Measurements from ENCODE around the gene ATP13A5.

Gene ATP13A5, protein sequence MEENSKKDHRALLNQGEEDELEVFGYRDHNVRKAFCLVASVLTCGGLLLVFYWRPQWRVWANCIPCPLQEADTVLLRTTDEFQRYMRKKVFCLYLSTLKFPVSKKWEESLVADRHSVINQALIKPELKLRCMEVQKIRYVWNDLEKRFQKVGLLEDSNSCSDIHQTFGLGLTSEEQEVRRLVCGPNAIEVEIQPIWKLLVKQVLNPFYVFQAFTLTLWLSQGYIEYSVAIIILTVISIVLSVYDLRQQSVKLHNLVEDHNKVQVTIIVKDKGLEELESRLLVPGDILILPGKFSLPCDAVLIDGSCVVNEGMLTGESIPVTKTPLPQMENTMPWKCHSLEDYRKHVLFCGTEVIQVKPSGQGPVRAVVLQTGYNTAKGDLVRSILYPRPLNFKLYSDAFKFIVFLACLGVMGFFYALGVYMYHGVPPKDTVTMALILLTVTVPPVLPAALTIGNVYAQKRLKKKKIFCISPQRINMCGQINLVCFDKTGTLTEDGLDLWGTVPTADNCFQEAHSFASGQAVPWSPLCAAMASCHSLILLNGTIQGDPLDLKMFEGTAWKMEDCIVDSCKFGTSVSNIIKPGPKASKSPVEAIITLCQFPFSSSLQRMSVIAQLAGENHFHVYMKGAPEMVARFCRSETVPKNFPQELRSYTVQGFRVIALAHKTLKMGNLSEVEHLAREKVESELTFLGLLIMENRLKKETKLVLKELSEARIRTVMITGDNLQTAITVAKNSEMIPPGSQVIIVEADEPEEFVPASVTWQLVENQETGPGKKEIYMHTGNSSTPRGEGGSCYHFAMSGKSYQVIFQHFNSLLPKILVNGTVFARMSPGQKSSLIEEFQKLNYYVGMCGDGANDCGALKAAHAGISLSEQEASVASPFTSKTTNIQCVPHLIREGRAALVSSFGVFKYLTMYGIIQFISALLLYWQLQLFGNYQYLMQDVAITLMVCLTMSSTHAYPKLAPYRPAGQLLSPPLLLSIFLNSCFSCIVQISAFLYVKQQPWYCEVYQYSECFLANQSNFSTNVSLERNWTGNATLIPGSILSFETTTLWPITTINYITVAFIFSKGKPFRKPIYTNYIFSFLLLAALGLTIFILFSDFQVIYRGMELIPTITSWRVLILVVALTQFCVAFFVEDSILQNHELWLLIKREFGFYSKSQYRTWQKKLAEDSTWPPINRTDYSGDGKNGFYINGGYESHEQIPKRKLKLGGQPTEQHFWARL

DNA sequence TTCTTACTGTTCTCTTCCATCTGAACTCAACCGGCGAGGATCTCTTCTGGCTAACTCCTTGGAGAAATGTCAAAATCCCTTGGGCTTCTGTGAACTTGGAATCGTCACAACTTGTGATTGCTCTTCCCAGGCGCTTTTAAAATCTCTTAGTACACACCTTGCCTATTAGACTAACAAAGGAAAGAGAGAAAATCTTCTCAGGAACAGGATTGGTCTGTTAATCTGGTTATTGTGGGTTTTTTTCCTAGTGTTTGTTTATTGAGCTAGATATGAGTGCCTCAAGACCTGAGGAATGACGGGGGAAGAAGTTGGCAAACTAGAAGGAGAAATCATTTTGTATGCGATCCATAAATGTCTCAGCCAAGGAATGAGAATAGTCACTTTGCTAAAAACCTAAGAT lies at the start of gene ATP13A5:
Gene ATP13A5 (minus strand): TSS at position 48 of the 400 bp plus-strand sequence. CDS start 28 bp downstream, at position 20.
- DNase-seq, result no peak

DNA sequence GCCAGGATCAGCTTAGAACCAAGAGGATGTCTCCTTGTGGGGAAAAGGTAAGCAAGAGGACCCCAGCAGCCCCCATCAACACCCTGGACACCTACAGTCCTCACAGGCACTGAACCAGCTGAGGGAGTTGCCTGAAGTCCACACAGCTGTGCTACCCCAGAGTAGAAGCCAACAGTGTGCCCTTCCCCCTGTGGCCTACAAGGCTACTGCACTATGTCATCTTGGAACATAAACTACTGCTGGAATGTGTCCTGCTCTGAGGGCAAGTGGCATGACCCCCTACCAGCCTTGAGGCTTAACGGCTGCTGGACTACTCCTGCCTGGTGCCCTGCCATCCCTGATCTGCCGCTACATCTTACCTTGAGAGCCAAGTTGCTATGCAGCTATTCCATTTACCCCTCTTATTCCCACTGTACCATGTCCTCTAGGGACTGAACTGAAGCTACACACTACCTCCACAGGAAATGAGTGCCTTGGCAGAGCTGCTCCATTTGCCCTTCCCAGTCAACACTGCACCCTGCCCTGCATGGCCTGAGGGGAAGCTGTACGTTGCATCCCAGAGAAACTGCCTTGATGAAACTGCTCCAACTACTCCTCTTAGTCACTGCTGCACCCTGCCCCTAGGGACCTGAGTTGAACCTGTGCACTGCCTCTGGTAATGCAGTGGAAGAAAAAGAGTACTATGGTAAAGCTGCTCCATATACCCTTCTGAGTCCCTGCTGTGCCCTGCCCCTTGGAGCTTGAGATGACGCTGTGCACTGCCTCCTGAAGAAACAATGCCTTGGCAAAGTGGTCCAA lies 40.2 kb upstream of the ATP13A5 start:
- DNase-seq, result no peak

DNA sequence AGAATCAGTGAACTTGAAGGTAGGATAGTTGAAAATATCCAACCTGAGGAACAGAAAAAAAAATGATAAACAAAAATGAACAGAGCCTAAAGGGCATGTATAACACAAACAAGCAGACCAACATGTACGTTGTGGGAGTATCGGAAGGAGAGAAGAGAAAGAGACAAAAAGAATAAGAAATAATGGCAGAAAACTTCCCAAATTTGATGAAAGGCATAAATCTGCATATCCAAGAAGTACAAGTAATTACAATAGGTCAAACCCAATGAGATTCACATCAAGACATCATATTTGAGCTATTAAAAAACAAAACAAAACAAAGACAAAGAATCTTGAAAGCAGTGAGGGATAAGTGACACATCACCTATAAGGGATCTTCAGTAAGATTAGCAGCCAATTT lies 38.1 kb upstream of the ATP13A5 start:
- DNase-seq, result no peak

DNA sequence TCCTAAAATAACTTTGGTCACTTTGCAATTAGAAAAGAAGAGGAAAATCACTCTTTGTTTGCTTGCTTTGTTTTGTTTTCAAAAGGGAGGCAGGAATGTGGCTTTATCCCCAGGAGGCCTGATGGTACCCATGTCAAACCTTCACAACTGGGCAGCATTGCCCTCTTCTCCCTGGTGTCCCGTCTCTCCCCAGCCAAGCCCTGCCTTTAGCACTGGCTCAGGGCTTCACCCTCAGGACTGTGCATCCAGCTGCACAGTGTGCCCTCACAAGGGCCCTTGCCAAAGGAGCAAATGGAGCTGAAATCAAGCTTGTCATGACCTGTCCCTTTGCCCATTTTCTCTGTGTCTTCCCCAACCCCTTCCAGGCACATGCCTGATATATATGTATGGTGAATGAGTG lies 29.1 kb upstream of the ATP13A5 start:
- no peak for DNase-seq

DNA sequence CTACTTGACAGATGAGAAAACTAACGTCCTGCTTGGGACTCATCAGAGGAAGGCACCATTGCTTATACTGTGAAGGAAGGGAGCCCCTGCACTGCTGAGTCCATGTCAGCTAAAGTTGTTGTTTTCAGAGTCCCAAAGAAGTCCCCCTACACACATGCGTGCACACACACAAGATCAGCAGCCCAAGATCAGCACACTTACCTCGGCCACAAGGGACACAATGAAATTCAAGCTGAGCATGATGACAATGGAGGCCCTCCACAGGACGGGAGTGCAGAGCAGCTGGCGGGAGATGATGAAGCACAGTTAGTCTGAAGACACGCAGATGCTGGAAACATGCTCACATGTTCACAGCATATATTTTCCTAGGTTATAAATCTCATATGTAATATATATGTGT lies 28.6 kb upstream of the ATP13A5 start:
- no peak for DNase-seq

DNA sequence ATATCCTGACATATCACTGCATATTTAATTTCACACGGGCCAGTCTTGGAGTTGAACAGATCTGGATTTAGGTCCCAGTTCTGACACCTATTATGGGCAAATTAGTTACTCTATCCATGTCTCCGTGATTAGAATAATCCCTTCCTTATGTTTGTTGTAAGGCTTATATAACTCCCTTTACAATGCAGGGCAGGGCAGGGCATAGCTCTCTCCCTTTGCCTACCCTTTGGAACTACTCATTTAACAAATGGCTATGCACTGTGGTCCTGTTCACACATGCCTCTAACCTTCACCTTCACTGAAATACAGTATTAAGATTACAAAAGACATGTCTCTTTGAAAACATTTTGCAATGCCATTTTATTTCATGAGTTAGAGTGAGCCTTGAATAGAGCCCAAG lies 24.8 kb upstream of the ATP13A5 start:
- no peak for DNase-seq

DNA sequence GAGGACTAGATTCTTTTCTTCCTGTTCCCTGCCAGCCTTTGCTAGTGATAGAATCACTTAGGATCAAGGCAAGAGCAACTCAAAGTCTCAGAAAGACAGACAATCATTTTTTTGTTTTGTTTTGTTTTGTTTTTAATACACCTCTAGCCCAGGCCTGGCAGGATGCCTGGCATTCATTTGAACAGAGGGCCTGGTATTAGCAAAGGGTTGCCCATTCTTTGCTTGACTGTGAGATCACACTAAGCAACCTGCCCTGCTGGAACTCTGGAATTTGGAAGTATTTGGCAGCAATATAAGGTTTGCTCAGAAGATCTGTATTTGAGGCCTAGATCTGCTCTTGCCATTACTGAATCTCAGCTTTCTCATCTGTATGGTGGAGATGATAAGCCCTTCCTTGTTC lies 21.8 kb upstream of the ATP13A5 start:
- DNase-seq, result no peak

DNA sequence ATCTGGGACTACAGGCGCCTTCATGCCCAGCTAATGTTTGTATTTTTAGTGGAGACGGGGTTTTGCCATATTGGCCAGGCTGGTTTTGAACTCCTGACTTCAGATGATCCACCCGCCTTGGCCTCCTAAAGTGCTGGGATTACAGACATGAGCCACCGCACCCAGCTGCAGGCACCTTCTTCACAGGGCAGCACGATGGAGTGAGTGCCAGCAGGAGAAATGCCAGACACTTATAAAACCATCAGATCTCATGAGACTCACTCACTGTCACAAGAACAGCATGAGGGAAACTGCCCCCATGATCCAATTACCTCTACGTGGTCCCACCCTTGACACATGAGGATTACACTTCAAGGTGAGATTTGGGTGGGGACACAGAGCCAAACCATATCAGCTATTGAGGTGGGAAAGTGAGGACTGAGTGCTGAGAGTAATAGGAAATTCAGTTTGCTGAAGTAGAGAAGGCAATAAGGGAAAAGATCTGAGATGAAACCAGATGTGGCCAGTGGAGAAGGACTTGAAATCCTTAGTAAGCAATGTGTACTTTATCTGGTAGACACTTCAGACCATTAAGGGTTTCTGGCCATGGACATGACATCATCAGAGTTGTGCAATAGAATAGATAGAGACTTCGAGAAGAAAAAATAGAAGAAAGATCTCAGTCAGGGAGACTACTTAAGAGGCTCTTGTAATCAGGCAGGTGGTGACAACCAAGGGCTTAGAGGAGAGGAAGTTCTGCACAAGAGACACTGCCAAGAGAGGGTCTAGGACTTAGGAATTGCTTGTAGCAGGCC lies 18.1 kb upstream of the ATP13A5 start:
- no peak for DNase-seq

DNA sequence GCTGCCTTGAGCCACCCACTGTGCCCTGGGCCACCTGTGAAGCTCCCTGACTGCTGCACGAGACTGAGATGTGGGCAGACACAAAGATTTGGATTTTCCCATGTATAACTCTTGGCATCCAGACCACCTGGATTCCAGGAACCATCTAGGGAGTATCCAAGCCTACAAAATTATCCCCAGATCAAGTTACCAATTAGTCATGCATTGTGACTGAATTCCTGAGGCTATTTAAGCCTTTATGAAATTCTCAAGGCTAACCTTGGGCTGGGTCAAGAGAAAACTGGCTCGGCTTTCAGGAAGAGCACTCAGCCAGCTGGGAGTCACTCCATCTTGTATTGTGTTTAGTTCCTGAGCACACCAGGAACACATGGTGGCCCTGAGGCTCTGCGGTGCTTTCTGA lies 13.3 kb upstream of the ATP13A5 start:
- no peak for DNase-seq

DNA sequence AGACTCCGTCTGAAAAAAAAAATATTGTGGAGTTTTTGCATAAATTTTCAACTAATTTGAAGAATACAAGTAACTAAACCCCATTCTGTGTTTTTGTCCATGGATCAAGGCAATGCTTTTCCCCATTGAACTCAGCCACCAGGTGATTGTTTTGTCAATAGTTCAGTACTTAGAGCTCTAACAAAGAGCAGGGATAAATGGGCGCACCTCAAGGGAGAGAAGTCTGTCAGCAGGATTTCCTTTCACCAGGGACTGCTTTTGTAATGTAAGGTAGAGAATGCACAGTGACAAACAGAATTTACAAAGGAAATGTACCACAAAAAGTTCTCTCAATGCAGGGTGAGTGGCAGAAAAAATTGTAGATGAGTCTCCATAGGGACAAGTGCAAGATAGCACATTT lies 10.8 kb upstream of the ATP13A5 start:
- no peak for DNase-seq

DNA sequence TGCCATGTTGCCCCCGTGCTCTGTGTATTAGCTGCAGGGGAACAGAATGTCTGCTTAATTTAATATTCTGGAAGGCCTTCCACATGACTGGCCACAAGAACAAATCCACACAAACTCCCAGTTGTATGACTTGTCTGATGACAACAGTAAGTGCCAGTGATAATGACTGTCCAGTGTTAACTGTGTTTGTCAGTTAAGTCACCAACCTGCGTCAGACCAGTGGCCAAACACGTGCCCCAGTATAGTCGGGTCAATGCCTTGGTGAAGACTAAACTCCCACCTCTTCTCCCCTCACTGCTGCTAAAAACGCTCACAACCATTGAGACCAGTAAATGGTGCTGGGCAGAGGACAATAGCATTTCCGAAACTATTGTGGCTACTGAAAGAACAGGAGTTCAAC lies 9.8 kb upstream of the ATP13A5 start:
- DNase-seq, result no peak

DNA sequence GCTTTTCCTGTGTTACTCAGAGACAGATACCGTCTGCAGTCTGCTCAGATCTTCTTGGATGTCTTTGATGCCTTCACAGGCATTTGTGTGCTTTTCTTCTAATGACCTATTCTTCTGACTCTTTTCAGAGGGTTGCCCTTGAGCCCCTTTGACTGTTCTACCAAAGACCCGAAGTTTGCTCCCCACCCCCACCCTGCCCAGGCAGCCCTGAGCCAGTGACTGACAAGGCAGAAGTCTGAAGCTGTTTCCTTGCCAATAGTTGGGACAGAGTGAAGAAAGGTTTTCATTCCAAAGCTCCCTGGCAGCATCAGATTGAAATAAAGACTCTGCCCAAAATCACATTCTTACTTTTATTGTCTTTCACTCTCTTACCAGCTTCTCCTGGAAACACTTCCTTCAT lies 9.0 kb upstream of the ATP13A5 start:
- DNase-seq, result no peak

DNA sequence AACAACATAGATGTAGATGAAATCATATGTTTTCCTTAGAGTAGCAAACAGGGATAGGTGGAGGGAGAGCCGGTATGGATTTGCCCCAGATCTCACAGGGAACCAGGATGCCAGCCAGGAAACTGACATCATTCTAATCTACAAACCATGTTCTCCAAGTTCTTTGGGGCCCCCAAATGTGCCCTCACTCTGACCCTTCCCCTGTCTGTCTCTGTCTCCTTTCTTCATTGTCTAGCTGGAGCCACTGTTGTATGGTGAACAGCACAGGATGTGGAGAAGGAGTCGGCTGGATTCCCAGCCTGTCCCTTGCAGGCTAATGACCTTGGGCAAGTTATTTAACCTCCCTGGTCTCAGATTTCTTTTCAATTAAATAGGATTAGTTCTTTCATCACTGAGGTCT lies 962 bp downstream of the ATP13A5 start:
- DNase-seq, result no peak

DNA sequence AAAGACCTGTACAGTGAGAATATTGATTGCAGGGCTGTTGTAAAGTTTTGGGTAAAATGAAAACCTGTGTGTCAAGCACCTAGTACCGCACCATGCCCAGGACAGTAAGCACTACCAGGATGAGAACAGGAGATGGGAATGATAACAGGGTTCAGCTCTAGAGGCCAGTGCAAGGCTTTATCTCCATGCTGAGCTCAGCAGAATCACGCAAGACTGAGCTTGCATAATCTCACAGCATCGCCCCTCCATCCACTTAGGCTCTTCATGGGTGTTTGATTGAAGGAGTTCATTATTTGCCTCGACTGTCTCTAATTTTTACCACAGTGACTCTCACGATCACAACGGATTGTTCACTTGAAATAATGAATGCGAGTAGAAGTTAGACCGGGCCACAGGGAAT lies 2.9 kb downstream of the ATP13A5 start:
- DNase-seq, result no peak

DNA sequence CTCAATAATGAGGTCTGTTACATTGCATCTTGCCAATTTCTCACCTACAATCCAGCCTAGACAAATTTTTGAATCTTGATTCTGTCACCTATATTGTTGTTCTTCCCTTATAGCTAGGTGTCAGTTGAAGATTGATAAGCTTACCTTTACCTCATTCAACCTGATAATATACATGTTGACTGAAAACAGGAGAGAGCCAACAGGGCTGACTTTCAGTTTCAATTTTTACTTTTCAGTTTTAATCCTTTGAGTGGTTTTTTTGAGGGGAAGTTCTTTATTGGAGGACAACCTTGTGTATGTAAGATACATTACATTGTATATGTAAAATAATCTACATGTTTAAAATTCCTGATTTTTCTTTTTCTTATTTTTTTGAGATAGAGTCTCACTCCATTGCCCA lies 5.8 kb downstream of the ATP13A5 start:
- DNase-seq, result no peak

DNA sequence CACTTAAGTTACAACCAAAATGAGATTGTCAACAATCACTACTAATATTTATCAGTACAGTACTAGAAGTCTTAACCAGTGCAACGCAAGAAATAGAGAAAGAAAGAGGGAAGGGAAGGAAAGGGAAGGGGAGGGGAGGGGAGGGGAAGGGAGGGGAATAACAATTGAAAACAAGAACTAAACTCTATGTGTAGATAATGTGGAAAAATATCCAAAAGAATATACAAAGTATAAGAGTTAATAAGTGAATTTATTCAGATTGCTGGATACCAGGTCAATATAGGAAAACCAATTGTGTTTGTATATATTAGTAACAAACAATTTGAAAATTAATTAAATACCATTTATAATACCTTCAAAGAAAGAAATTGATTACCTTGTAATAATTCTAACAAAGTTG lies 10.7 kb downstream of the ATP13A5 start:
- DNase-seq, result no peak

DNA sequence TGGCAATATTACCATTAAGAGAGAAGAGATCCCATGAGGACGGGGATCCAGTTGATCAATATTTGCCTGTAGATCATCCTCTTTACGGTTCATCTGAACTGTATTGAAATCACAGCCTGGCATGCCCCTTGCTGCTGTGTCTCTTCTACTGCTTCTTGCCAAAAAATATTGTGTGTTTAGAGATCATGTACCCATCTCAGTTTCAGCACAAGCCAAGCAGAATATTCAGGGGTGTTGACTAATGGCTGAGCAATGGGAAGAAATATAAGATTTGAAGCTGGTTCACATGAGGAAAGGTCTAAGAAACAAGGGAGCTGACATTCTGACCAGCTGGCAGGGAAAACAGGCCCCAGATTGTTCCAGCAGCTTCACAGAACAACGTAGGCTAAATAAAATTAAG lies 21.3 kb downstream of the ATP13A5 start:
- DNase-seq, result no peak

DNA sequence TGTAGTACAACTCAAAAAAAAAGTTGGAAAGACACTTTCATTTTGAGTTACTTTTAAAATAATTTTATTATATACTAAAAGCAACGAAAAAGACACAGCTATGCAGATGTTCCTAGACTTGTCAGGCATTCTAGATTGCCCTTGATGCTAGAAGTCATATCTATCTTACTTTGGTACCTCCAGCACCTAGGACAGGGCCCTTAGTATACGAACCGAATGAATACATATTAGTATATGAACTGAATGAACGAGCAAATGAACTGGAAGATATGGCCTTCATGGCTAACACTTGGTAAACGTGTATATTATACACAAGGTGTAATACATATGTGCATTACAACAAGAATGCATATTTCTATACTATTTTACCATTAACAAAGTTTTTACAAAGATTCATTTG lies 24.1 kb downstream of the ATP13A5 start:
- no peak for DNase-seq

DNA sequence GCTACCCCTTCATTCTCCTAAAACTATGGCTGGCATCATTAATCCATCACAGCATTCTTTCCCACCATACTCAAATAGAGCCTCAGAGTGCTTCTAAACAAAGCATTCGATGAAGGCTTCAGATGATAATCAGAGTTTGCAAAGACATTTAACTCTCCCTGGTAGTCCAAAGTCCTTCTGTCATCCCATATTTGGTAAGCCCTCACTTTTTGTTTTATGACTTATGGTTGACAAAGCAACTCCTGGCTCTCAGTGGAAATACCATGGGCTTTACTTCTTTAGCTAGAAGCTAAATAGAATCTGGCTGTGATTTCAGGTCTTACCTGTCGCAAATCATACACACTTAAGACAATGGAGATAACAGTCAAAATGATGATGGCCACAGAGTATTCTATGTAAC lies 27.8 kb downstream of the ATP13A5 start:
- DNase-seq, result no peak

DNA sequence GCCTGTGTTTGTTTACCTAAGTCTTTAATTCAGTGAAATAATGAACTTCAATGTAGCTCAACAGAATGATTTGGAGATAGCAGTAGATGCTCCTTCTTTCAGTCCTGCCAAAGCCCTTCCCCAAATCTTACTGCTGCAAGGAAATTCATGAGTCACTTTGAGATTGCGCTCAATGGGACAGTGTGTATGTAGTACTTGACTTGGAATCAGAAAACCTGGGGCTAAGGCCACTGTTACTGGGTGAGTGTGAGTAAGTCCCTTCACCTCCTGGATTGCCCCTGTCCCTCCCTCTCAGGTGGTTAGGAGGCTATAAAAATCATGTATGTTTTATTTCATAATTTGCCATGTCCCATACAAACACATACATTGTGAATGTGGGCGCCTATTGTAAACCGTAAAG lies 29.9 kb downstream of the ATP13A5 start:
- DNase-seq, result no peak
